Measurements from ENCODE around the gene ARHGAP45.

ARHGAP45 gene

DNA sequence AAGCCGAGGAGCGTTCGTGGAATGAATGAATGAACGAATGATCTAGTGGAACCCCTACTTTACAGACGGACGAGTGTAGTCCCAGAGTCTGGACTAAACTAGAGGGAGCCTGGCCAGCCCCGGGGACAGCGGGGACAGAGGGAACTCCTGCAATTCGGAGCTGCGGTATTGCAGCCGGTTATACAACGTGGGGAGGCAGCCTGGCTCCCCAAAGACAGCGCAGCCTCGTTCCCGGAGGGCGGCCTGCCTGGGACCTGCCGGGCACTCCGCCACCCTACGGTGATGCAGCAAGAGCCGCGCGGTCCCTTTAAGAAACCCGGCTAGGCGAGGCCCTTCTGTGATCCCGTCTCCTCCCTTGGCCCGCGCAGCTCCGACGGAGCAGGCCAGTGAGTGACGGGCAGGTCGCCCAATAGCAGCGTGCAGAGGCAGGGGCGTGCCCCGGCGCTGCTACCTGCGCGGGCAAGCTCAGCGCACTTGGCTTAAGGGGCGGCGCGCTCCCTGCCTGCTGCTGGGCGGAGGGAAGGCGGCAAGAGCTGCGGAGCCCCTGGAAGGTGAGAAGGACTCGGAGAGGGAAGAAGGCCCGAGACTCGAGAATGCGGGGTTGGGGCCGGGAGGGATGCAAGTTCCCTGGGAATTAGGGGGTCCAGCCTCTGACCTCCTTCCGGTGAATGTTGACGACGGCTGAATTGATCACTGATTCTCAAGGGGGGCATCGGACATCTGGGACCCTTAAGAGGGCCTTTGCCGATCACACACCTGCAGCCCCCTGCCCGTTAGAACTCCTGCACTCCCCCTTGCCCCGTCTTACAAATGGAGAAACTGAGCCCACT, 27.1 kb upstream of the ARHGAP45 start, which contains the start of gene ABCA7:
TSS of gene ABCA7 (plus strand) at position 462 of the 830 bp plus-strand sequence. CDS start 1,255 bp downstream, outside the sequence.
- peak; percentile 99 to 100 for DNase-seq (ENCODE audit: low read depth in 2 of 2)

DNA sequence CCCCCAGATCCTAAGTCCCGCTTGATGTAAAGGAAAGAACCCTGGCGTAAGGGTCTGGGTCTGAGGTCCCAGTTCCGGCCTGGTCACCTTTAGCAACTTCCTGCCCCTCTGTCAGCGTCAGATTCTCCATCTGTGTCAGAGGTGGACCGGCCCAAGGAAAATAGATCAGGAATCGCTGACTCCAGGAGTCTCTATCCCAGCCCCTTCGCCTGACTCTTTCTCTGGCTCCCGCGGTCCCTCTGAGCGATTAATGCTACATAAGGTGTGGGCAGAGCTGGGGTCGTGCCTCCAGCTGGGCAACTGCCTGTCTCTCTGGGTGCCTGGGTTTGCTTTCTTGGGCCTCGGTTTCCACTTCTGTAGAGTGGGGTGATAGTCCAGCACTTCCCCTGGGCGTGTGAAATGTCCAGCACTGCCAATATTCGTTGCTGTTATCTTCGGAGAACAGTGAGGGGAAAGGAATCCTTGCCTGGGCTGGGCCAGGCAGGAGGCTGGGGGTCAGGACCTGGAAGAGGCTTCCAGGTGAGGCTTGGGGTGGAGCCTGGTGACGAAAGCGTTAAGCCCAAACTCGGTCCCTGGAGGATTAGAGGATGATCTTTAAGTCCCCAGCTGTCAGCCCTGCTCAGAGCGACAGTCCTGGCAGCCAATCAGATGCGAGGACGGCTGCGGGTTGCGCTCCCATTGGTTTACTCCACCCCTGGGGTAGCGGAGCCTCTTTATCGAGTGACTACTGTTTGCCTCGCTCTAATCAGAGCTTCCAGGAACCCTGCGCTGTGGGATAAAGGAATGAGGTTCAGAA, 26.3 kb upstream of the ARHGAP45 start:
- peak; percentile 90 to 92 for DNase-seq (ENCODE audit: low read depth in 2 of 2)

- DNase-seq (ENCODE audit: low read depth in 2 of 2), result no peak
Observed at GRCh38 chr19:1041272-1041834, 25.6 kb upstream of the ARHGAP45 start.

- DNase-seq (ENCODE audit: low read depth in 2 of 2), result no peak
Observed at GRCh38 chr19:1041835-1042685, 24.9 kb upstream of the ARHGAP45 start.

GRCh38 chr19:1042689-1043511, 24.1 kb upstream of the ARHGAP45 start:
- no peak for DNase-seq (ENCODE audit: low read depth in 2 of 2)

DNA sequence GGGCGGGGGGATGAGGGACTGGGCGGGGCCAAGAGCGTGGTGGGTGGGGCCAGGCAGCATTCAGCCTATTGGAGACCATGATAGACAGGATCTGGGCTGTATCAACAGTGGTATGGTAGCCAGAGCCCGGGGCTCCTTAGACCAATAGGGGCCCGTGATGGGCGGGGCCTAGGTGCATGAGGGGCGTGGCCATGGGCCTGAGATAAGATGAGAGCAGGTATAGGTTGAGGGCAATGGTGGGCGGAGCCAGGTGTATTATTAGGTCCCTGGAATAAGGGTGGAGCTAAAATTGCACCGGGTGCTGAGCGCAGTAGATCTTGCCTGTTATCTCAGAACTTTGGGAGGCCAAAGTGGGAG, 21.7 kb upstream of the ARHGAP45 start:
- DNase-seq (ENCODE audit: low read depth in 2 of 2), result peak; percentile 70 to 79

- no peak for DNase-seq (ENCODE audit: low read depth in 2 of 2)
Observed at GRCh38 chr19:1046117-1046626, 20.8 kb upstream of the ARHGAP45 start.

GRCh38 chr19:1046836-1047695, 19.9 kb upstream of the ARHGAP45 start:
- no peak for DNase-seq (ENCODE audit: low read depth in 2 of 2)

GRCh38 chr19:1047696-1048147, 19.2 kb upstream of the ARHGAP45 start:
- DNase-seq (ENCODE audit: low read depth in 2 of 2), result no peak

- DNase-seq (ENCODE audit: low read depth in 2 of 2), result no peak
Observed at GRCh38 chr19:1049106-1049505, 17.9 kb upstream of the ARHGAP45 start.

DNA sequence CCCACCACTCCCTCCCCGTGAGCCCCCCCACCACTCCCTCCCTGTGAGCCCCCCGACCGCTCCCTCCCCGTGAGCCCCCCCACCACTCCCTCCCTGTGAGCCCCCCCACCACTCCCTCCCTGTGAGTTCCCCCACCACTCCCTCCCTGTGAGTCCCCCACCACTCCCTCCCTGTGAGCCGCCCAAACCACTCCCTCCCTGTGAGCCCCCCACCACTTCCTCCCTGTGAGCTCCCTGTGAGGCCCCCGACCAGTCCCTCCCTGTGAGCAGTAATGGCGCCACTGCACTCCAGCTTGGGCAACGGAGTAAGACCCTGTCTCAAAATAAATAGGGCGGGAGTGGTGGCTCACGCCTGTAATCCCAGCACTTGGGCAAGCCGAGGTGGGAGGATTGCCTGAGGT, 17.2 kb upstream of the ARHGAP45 start:
- DNase-seq (ENCODE audit: low read depth in 2 of 2), result no peak

GRCh38 chr19:1050989-1051788, 15.8 kb upstream of the ARHGAP45 start:
- DNase-seq (ENCODE audit: low read depth in 2 of 2), result no peak

- no peak for DNase-seq (ENCODE audit: low read depth in 2 of 2)
Observed at GRCh38 chr19:1051791-1052190, 15.2 kb upstream of the ARHGAP45 start.

GRCh38 chr19:1052349-1052975, 14.5 kb upstream of the ARHGAP45 start:
- DNase-seq (ENCODE audit: low read depth in 2 of 2), result no peak

DNA sequence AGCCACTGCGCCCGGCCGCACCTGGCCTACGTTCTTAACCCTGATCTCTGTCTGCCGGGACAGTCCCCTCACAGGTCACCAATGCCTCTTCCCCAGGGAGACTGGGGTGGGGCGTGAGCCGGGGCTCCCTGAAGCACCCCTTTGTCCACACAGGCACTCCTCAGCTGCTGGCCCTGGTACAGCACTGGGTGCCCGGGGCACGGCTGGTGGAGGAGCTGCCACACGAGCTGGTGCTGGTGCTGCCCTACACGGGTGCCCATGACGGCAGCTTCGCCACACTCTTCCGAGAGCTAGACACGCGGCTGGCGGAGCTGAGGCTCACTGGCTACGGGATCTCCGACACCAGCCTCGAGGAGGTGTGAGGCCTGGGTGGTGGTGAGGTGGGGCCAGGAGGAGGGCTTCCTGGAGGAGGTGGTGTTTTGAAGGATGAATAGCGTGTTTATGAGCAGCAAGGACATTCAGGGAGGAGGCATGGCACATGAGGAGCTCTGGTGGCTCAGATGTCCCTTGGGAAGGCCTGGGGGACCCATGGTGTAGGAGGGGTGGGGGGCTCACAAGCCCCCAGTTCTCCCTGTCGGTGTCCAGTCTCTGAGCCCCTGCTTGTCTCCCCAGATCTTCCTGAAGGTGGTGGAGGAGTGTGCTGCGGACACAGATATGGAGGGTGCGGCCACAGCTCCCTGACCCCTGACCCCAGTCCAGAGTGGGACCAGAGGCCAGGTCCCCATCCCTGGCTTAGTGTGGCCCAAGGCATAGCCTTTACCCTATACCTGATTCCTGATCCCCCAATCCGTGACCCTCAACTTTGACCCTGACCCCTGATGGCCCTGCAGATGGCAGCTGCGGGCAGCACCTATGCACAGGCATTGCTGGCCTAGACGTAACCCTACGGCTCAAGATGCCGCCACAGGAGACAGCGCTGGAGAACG, 13.5 kb upstream of the ARHGAP45 start:
- DNase-seq (ENCODE audit: low read depth in 2 of 2), result no peak

DNA sequence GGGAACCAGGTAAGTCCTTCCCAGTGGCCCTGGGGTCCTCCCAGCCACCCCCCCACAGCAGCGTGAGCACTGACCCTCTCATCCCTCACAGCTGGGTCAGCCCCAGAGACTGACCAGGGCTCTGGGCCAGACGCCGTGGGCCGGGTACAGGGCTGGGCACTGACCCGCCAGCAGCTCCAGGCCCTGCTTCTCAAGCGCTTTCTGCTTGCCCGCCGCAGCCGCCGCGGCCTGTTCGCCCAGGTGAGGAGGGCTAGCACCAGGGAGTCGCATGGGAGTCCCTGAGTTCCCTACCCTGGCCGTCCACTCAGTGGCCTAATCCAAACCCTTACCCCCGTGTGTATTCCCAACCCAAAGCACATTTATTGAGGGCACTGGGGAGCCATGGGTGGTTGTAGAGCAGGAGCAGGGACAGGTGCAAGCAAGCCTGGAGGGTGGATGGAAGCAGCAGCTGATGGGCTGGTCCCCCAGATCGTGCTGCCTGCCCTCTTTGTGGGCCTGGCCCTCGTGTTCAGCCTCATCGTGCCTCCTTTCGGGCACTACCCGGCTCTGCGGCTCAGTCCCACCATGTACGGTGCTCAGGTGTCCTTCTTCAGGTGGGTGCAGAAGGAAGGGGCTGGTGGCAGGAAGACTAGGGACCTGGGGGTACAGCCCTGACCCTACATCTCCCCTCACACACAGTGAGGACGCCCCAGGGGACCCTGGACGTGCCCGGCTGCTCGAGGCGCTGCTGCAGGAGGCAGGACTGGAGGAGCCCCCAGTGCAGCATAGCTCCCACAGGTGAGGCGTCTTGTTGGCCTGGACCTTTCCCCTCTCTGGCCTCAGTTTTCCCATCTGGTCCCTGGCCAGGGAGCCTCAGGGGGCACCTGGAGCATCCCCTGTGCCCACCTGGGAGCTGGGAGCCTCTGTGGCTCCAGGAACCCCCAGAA, 12.6 kb upstream of the ARHGAP45 start:
- no peak for DNase-seq (ENCODE audit: low read depth in 2 of 2)

Measured in stimulated activated CD4-positive, alpha-beta T cell treated with anti-CD3 and anti-CD28 coated beads, Interleukin-4, amount 100 ng/mL, for 48 hours (primary cell).